Measurements from ENCODE around the gene STIM1. TPM values are rescaled to one million over a fixed set of nuclear protein-coding genes. Genes with fewer than 3 reads are reported as not detected.
"Not testable (repeated sequence)": the region's sequence is repeated elsewhere in the genome, so short reads cannot be mapped to it uniquely, and the experiment has no call there.

Gene STIM1
- total RNA-seq, 6 experiments from 2014 or later = 36.4 to 48.0 (median 40.5) TPM

- TF ChIP-seq CTCF (IDR thresholded peaks at IDR 0.05) = no peak
- TF ChIP-seq POLR2A (IDR thresholded peaks at IDR 0.05) = no peak
- Histone ChIP-seq H3K27me3 (no peaks in the 10 kb centered on the region), H3K4me3 (no peak overlapping the region), H3K27ac (no peak overlapping the region), H3K9me3 (no peaks in the 10 kb centered on the region), H3K4me1 (peaks cover 0 to 11% (median 2%) of the 10 kb centered on the region in 4 donors), H3K36me3 (no peaks in the 10 kb centered on the region)
- no peak for ATAC-seq
- intact Hi-C loops (cut with DNase I) = no loop called here
- WGBS (ENCODE audit: insufficient coverage, low coverage, low lambda C conversion rate, missing lambda C conversion rate) = 100% methylated on average over 1 of the region's 3 CpGs
- no peak for DNase-seq
These were observed 45.0 kb upstream of the STIM1 start for GRCh38 chr11:3810446-3810845.

GRCh38 chr11:3810951-3811350 lies 44.5 kb upstream of the STIM1 start:
- 83% methylated on average over 1 of the region's 4 CpGs for WGBS (ENCODE audit: insufficient coverage, low coverage, low lambda C conversion rate, missing lambda C conversion rate)
- Histone ChIP-seq H3K36me3 (no peaks in the 10 kb centered on the region), H3K27ac (no peak overlapping the region), H3K9me3 (no peaks in the 10 kb centered on the region), H3K27me3 (no peaks in the 10 kb centered on the region), H3K4me1 (peaks cover 0 to 11% (median 2%) of the 10 kb centered on the region in 4 donors), H3K4me3 (no peak overlapping the region)
- DNase-seq (no peak), ATAC-seq (no peak)
- intact Hi-C loops (cut with DNase I) = no loop called here
- TF ChIP-seq CTCF (IDR thresholded peaks at IDR 0.05) = no peak
- no peak for TF ChIP-seq POLR2A (IDR thresholded peaks at IDR 0.05)

GRCh38 chr11:3814832-3815231 lies 40.6 kb upstream of the STIM1 start:
- intact Hi-C loops (cut with DNase I); DNase-seq; H3K27me3 ChIP-seq; H3K4me3 ChIP-seq; ATAC-seq; H3K9me3 ChIP-seq; H3K36me3 ChIP-seq; H3K27ac ChIP-seq; H3K4me1 ChIP-seq: not testable (repeated sequence)
- WGBS (ENCODE audit: insufficient coverage, low coverage, low lambda C conversion rate, missing lambda C conversion rate) = 100% methylated on average over 1 of the region's 5 CpGs

- H3K4me1 ChIP-seq = no peaks in the 10 kb centered on the region
- no peak overlapping the region for H3K27ac ChIP-seq
- intact Hi-C loops (cut with DNase I) = no loop called here
- no peaks in the 10 kb centered on the region for H3K27me3 ChIP-seq
- H3K36me3 ChIP-seq = no peaks in the 10 kb centered on the region
- H3K9me3 ChIP-seq = no peaks in the 10 kb centered on the region
- WGBS (ENCODE audit: insufficient coverage, low coverage, low lambda C conversion rate, missing lambda C conversion rate) = 50% methylated on average over 1 of the region's 4 CpGs
- ATAC-seq (peak in 1 of 4 donors; percentile 8), DNase-seq (no peak)
- no peak for TF ChIP-seq CTCF (IDR thresholded peaks at IDR 0.05)
- no peak for TF ChIP-seq POLR2A (IDR thresholded peaks at IDR 0.05)
- no peak overlapping the region for H3K4me3 ChIP-seq
These were observed 39.6 kb upstream of the STIM1 start for GRCh38 chr11:3815845-3816244.

GRCh38 chr11:3816673-3817072 lies 38.8 kb upstream of the STIM1 start:
- H3K4me1 ChIP-seq = no peaks in the 10 kb centered on the region
- intact Hi-C loops (cut with DNase I) = no loop called here
- no peaks in the 10 kb centered on the region for H3K9me3 ChIP-seq
- H3K4me3 ChIP-seq = no peak overlapping the region
- no CpG with 5 or more reads among the region's 2 CpGs for WGBS (ENCODE audit: insufficient coverage, low coverage, low lambda C conversion rate, missing lambda C conversion rate)
- TF ChIP-seq CTCF (IDR thresholded peaks at IDR 0.05) (no peak), POLR2A (IDR thresholded peaks at IDR 0.05) (no peak)
- no peak for ATAC-seq
- H3K36me3 ChIP-seq = no peaks in the 10 kb centered on the region
- no peak for DNase-seq
- no peaks in the 10 kb centered on the region for H3K27me3 ChIP-seq
- H3K27ac ChIP-seq = no peak overlapping the region

Data from right lobe of liver (tissue), 6 donors.